Heart right ventricle (tissue), 16 donors: ENCODE data around the gene PLEKHA8. TPM values are rescaled to one million over a fixed set of nuclear protein-coding genes. Genes with fewer than 3 reads are reported as not detected.

ENCODE experiments used
- ATAC-seq, 8 donors: fragments of 200-7000 bp; cut with Tn5 transposase; one replicate each; pipeline ENCODE4 v1.9.1; 2020; ENCODE audit warnings: mild to moderate bottlenecking in 8 of 8, moderate library complexity in 8 of 8, moderate number of reproducible peaks in 1 of 8
- DNase-seq, 2 donors: peaks; one replicate each; pipeline ENCODE4 v3.0.0-alpha.2; 2020
- H3K27ac ChIP-seq, 10 donors: fragments of 200-600 bp; sonication (generic) in 2 of 10; one replicate each; pipeline versions ENCODE4 v1.5.0 to v1.8.0; 2020 to 2022; ENCODE audit warnings: mild to moderate bottlenecking in 3 of 10
- H3K27me3 ChIP-seq, 7 donors: fragments of 200-600 bp; one replicate each; pipeline ENCODE4 v1.8.0; 2021 to 2022; ENCODE audit warnings: mild to moderate bottlenecking in 2 of 7
- H3K36me3 ChIP-seq, 9 donors: fragments of 200-600 bp; sonication (generic) in 1 of 9; one replicate each; pipeline versions ENCODE4 v1.5.0 to v1.8.0; 2020 to 2022; ENCODE audit warnings: mild to moderate bottlenecking in 2 of 9
- H3K4me1 ChIP-seq, 9 donors: fragments of 200-600 bp; sonication (generic) in 1 of 9; one replicate each; pipeline versions ENCODE4 v1.5.0 to v1.8.0; 2020 to 2022; ENCODE audit warnings: mild to moderate bottlenecking in 4 of 9
- H3K4me3 ChIP-seq, 10 donors: fragments of 200-600 bp; sonication (generic) in 2 of 10; one replicate each; pipeline versions ENCODE4 v1.5.0 to v1.8.0; 2020 to 2022; ENCODE audit warnings: mild to moderate bottlenecking in 7 of 10, moderate library complexity in 2 of 10
- H3K9me3 ChIP-seq, 11 donors: fragments of 200-600 bp in 10 of 11; sonication (generic) in 2 of 11; one replicate each; pipeline versions ENCODE4 v1.5.0 to v1.8.0; 2013 to 2022; ENCODE audit warnings: mild to moderate bottlenecking in 2 of 11, control low read depth in 1 of 11, moderate library complexity in 1 of 11
- WGBS, 2 donors: extraction: QIAGEN DNeasy Blood & Tissue Kit; methylation state at CpG; one replicate each; pipeline ENCODE4 v1.1.7; 2013; ENCODE audit warnings: inconsistent platforms in 1 of 2; 5-methylcytosine and 5-hydroxymethylcytosine counted together
- intact Hi-C, 10 donors: fragments of 100-400 bp; cut with DNase I; formaldehyde crosslinking; loops; one replicate each; pipeline versions ENCODE4 v1.11.1 to v1.14.2; 2022
- long read RNA-seq, 3 donors: library from polyadenylated mRNA; unstranded; transcript quantifications; one replicate each; pipeline ENCODE4 v2.0.0, GENCODE V29; 2020 to 2021
- polyA plus RNA-seq, 2 donors: library from polyadenylated mRNA; stranded (reverse); fragments of 200-250 nt; gene quantifications; one replicate each; pipeline ENCODE4 v1.2.3, GENCODE V29; 2013
- total RNA-seq, 10 donors: library from RNA; stranded (reverse); fragmentation: NEBNext Ultra II Directional in 3 of 10; extraction: Animal tissue kit (Norgen Biotek cat#: 25700) in 3 of 10; gene quantifications; one replicate each; pipeline versions ENCODE4 v1.2.1 to v1.2.4, GENCODE V29; 2021 to 2023
- TF ChIP-seq, protein P1 (sequence below), 9 donors: fragments of 200-600 bp; sonication (generic) in 2 of 9; IDR thresholded peaks; one replicate each; pipeline versions ENCODE4 v1.5.0 to v1.8.0; 2021 to 2022; ENCODE audit warnings: antibody characterized with exemption in 9 of 9, mild to moderate bottlenecking in 5 of 9, moderate library complexity in 1 of 9
- donor health status: Arrhythmogenic right ventricular cardiomyopathy.
- donor health status: ischemic (EF 13 %, LVEDD 7.1; RV severe dilation, severe dysfunction).
- donor health status: healthy with polysubstance abuse.
- donor health status: DM: no; HTN: yes; CAD: no.
- donor health status: DM: no; HTN: no; CAD: no.
- donor health status: ischemic (EF 25% LVEDD 6.9; RV normal size, moderate dysfunction).
- donor health status: ischemic (EF 25% LVEDD 5.7; RV mildly dilated, moderate dysfunction).
- donor health status: healthy.
- donor health status: DM: yes; HTN: yes; CAD: no.
- donor health status: Ischemic cardiomyopathy.
- donor health status: ischemic (EF 35%, LVEDD 5.7; RV mildly dilated, moderate dysfunction).
- donor health status: nonischemic (EF 11% LVEDD 7.7; RV severe dilation, severe dysfunction).
- donor health status: DM: yes; HTN: yes; CAD: no.
- donor health status: PGD.
- donor health status: ischemic (EF 29% LVEDD 5.4; RV normal size, mild dysfunction).
- donor health status: nonischemic (EF 23%, LVEDD 6.1; RV moderate dilation, normal function).

Gene PLEKHA8
- total RNA-seq (1 to 10 TPM; 2.4 to 6.0 (median 4.4) TPM), polyA plus RNA-seq (1 to 10 TPM; 1.8 TPM)
- long read RNA-seq, donor 1, partial matches to known transcripts: 0 of 4 reads
- long read RNA-seq, donor 1, other reads (novel, unspliced or antisense): 3 of 4 reads
- long read RNA-seq, donor 2, full-length matches to known transcripts: 3 of 6 reads
- long read RNA-seq, donor 2, partial matches to known transcripts: 0 of 6 reads
- long read RNA-seq, donor 2, other reads (novel, unspliced or antisense): 3 of 6 reads
- long read RNA-seq, donor 3, partial matches to known transcripts: 0 of 1 reads
- long read RNA-seq, donor 3, other reads (novel, unspliced or antisense): 1 of 1 reads

- Histone ChIP-seq H3K27me3 (no peaks in the 10 kb centered on the region), H3K36me3 (no peaks in the 10 kb centered on the region), H3K4me3 (peak within 1 kb of the TSS; percentile 88 to 98 (median 92)), H3K27ac (peak within 1 kb of the TSS; percentile 47 to 92 (median 90)), H3K9me3 (no peaks in the 10 kb centered on the region), H3K4me1 (peaks cover 0 to 60% (median 46%) of the 10 kb centered on the region in 9 donors)
- WGBS, 2 donors: 0 to 1% methylated on average over 64 to 70 of the region's 70 CpGs
- TF ChIP-seq, protein P1, sequence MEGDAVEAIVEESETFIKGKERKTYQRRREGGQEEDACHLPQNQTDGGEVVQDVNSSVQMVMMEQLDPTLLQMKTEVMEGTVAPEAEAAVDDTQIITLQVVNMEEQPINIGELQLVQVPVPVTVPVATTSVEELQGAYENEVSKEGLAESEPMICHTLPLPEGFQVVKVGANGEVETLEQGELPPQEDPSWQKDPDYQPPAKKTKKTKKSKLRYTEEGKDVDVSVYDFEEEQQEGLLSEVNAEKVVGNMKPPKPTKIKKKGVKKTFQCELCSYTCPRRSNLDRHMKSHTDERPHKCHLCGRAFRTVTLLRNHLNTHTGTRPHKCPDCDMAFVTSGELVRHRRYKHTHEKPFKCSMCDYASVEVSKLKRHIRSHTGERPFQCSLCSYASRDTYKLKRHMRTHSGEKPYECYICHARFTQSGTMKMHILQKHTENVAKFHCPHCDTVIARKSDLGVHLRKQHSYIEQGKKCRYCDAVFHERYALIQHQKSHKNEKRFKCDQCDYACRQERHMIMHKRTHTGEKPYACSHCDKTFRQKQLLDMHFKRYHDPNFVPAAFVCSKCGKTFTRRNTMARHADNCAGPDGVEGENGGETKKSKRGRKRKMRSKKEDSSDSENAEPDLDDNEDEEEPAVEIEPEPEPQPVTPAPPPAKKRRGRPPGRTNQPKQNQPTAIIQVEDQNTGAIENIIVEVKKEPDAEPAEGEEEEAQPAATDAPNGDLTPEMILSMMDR (IDR thresholded peaks at IDR 0.05): no peak
- intact Hi-C loops: loop anchor here in 2 of 10 donors (5.0 to 10.0 kb wide), 2 partner anchors 104 to 257 kb away; partner anchors contain the start of genes MTURN (in 1 of the 2) and ZNRF2 (in 1 of the 2)
- DNase-seq: peak; percentile 89 to 91
- ATAC-seq: peak; percentile 80 to 89 (median 84)
Observed at GRCh38 chr7:30028216-30028748, at the start of gene PLEKHA8. Gene PLEKHA8 (plus strand): TSS chr7:30028412. CDS start chr7:30028763, 351 bp downstream.

DNA sequence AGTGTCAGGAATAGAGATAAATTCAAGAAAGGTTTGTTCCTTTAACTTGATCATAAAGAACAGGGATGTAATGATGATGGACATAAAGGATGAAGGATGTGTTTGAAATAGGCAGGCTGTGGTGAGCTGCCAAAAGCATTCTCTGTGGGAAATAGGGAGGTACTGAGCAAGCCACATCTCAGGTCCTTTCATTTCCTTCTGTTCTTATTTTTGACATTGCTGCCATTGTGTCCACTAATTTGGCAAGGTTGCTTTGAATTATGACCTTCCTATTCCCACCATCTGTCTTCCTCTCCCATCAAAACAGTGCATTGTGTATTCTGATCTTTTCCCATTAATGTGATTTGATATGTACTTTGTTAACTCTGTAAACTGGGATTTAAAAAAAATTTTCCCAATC, 48.1 kb upstream of the PLEKHA8 start:
- Histone ChIP-seq H3K27me3 (no peaks in the 10 kb centered on the region), H3K36me3 (no peaks in the 10 kb centered on the region), H3K4me3 (no peak overlapping the region), H3K27ac (no peak overlapping the region), H3K4me1 (peaks cover 0 to 16% (median 5%) of the 10 kb centered on the region in 9 donors), H3K9me3 (no peaks in the 10 kb centered on the region)
- ATAC-seq (no peak), DNase-seq (no peak)
- TF ChIP-seq, protein P1 (IDR thresholded peaks at IDR 0.05): no peak
- intact Hi-C loops: no loop called here

GRCh38 chr7:29987083-29987482, 41.1 kb upstream of the PLEKHA8 start:
- intact Hi-C loops: no loop called here
- TF ChIP-seq, protein P1 (IDR thresholded peaks at IDR 0.05): no peak
- no peaks in the 10 kb centered on the region for H3K9me3 ChIP-seq
- 58 to 68% methylated on average over 2 of the region's 2 CpGs for WGBS, 2 donors
- no peak for DNase-seq
- H3K4me3 ChIP-seq: no peak overlapping the region
- no peaks in the 10 kb centered on the region for H3K36me3 ChIP-seq
- H3K27ac ChIP-seq: peak overlapping the region in 4 of 10 donors; percentile 29 to 89 (median 82)
- H3K27me3 ChIP-seq: peaks cover 0 to 29% (median 0%) of the 10 kb centered on the region in 7 donors
- ATAC-seq: no peak
- H3K4me1 ChIP-seq: peaks cover 0 to 24% (median 5%) of the 10 kb centered on the region in 9 donors

DNA sequence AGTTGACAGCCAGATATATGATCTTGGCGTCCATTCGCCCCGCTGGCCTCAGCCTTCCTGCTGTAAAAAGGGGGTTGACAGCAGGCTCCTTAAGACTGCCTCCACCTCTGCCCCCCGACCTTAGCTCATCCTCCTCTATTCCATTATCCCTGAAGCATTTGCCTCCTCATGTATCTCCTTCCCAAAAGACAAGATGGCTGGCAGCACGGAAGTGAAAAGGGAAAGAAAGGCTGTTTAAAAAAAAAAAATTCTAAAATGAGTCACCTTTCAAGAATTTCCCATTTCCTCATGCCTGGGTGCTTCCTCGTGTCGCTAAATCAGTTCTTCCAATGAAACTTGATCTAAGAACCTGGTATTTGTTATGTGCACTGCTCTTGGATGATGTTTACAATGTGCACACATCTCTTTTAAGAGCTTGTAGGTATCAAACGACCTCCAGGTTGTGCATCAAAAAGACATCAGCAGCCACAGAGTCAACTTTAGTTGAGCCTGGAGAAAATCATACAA, 40.3 kb upstream of the PLEKHA8 start:
- Histone ChIP-seq H3K27me3 (peaks cover 0 to 32% (median 0%) of the 10 kb centered on the region in 7 donors), H3K4me1 (peaks cover 0 to 24% (median 5%) of the 10 kb centered on the region in 9 donors), H3K27ac (peak overlapping the region in 9 of 10 donors; percentile 14 to 89 (median 84)), H3K4me3 (peak overlapping the region in 7 of 10 donors; percentile 74 to 94 (median 88)), H3K9me3 (peaks cover 0 to 7% (median 2%) of the 10 kb centered on the region in 11 donors), H3K36me3 (no peaks in the 10 kb centered on the region)
- TF ChIP-seq, protein P1 (IDR thresholded peaks at IDR 0.05): no peak
- peak in 4 of 8 donors; percentile 6 to 33 (median 24) for ATAC-seq
- intact Hi-C loops: no loop called here
- DNase-seq: no peak
- WGBS, 2 donors: 56 to 75% methylated on average over 8 of the region's 8 CpGs
